ENCODE results near the gene C1QTNF1.

Gene C1QTNF1

DNA sequence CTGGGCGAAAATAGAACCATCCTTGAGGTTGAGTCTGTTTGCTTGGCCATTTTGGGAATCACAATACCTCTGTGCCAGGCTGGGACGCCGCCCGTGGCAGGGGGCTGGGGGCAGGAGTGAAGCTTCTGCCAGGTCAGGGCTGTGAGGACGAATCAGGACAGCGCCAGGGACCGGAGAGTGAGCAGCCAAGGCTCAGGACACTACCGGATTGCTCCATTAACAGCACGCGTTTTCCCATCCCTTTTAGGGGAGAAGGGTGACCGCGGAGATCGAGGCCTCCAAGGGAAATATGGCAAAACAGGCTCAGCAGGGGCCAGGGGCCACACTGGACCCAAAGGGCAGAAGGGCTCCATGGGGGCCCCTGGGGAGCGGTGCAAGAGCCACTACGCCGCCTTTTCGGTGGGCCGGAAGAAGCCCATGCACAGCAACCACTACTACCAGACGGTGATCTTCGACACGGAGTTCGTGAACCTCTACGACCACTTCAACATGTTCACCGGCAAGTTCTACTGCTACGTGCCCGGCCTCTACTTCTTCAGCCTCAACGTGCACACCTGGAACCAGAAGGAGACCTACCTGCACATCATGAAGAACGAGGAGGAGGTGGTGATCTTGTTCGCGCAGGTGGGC is 23.4 kb downstream of the C1QTNF1 start:
- CTCF ChIA-PET, result no interaction called here
- DNase-seq (ENCODE audit: extremely low spot score), result peak; percentile 9
- POLR2A ChIA-PET, result no interaction called here
- TF ChIP-seq, protein P1, sequence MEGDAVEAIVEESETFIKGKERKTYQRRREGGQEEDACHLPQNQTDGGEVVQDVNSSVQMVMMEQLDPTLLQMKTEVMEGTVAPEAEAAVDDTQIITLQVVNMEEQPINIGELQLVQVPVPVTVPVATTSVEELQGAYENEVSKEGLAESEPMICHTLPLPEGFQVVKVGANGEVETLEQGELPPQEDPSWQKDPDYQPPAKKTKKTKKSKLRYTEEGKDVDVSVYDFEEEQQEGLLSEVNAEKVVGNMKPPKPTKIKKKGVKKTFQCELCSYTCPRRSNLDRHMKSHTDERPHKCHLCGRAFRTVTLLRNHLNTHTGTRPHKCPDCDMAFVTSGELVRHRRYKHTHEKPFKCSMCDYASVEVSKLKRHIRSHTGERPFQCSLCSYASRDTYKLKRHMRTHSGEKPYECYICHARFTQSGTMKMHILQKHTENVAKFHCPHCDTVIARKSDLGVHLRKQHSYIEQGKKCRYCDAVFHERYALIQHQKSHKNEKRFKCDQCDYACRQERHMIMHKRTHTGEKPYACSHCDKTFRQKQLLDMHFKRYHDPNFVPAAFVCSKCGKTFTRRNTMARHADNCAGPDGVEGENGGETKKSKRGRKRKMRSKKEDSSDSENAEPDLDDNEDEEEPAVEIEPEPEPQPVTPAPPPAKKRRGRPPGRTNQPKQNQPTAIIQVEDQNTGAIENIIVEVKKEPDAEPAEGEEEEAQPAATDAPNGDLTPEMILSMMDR (IDR thresholded peaks at IDR 0.05; ENCODE audit: control extremely low read depth, extremely low read depth, low read depth, missing control alignments), result no peak

DNA sequence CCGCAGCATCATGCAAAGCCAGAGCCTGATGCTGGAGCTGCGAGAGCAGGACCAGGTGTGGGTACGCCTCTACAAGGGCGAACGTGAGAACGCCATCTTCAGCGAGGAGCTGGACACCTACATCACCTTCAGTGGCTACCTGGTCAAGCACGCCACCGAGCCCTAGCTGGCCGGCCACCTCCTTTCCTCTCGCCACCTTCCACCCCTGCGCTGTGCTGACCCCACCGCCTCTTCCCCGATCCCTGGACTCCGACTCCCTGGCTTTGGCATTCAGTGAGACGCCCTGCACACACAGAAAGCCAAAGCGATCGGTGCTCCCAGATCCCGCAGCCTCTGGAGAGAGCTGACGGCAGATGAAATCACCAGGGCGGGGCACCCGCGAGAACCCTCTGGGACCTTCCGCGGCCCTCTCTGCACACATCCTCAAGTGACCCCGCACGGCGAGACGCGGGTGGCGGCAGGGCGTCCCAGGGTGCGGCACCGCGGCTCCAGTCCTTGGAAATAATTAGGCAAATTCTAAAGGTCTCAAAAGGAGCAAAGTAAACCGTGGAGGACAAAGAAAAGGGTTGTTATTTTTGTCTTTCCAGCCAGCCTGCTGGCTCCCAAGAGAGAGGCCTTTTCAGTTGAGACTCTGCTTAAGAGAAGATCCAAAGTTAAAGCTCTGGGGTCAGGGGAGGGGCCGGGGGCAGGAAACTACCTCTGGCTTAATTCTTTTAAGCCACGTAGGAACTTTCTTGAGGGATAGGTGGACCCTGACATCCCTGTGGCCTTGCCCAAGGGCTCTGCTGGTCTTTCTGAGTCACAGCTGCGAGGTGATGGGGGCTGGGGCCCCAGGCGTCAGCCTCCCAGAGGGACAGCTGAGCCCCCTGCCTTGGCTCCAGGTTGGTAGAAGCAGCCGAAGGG is 24.2 kb downstream of the C1QTNF1 start:
- ChIA-PET POLR2A (no interaction called here), CTCF (interaction anchor here (0.8 to 1.8 kb wide), 4 partner anchors 12 to 345 kb away, joined by 3 to 5 read pairs (median 4); no protein-coding TSS in a partner anchor)
- DNase-seq (ENCODE audit: extremely low spot score), result no peak
- TF ChIP-seq, protein P1 (IDR thresholded peaks at IDR 0.05; ENCODE audit: control extremely low read depth, extremely low read depth, low read depth, missing control alignments), result no peak

DNA sequence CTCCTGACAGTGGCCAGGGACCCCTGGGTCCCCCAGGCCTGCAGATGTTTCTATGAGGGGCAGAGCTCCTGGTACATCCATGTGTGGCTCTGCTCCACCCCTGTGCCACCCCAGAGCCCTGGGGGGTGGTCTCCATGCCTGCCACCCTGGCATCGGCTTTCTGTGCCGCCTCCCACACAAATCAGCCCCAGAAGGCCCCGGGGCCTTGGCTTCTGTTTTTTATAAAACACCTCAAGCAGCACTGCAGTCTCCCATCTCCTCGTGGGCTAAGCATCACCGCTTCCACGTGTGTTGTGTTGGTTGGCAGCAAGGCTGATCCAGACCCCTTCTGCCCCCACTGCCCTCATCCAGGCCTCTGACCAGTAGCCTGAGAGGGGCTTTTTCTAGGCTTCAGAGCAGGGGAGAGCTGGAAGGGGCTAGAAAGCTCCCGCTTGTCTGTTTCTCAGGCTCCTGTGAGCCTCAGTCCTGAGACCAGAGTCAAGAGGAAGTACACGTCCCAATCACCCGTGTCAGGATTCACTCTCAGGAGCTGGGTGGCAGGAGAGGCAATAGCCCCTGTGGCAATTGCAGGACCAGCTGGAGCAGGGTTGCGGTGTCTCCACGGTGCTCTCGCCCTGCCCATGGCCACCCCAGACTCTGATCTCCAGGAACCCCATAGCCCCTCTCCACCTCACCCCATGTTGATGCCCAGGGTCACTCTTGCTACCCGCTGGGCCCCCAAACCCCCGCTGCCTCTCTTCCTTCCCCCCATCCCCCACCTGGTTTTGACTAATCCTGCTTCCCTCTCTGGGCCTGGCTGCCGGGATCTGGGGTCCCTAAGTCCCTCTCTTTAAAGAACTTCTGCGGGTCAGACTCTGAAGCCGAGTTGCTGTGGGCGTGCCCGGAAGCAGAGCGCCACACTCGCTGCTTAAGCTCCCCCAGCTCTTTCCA is 25.1 kb downstream of the C1QTNF1 start:
- TF ChIP-seq, protein P1 (IDR thresholded peaks at IDR 0.05; ENCODE audit: control extremely low read depth, extremely low read depth, low read depth, missing control alignments), result no peak
- ChIA-PET CTCF (interaction anchor here (0.8 to 1.8 kb wide), 6 partner anchors 12 to 344 kb away, joined by 3 to 5 read pairs (median 3); partner anchors contain the start of gene ENGASE), POLR2A (no interaction called here)
- peak; percentile 8 for DNase-seq (ENCODE audit: extremely low spot score)

DNA sequence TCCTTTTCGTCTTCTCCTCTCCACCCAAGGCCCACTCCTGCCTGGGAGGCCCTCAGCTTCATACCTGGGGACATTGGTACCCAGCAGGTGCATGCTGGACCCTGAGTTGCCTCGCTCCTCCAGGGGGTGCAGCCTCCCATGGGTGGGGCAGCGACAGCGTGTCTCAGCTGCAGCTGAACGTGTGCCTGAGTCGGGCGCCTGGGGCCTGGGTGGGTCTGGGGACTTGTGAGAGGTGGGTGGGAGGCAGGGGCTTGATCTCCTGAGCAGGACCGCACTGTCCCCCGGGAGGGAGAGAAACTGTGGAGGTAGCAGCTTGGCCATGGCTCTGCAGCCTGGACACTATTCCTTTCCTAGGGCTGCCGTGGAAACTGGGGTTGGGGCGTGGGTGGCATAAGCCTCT is 25.9 kb downstream of the C1QTNF1 start:
- TF ChIP-seq, protein P1 (IDR thresholded peaks at IDR 0.05; ENCODE audit: control extremely low read depth, extremely low read depth, low read depth, missing control alignments), result no peak
- ChIA-PET CTCF (interaction anchor here (1.1 to 1.8 kb wide), 6 partner anchors 9 to 344 kb away, joined by 3 to 5 read pairs (median 4); partner anchors contain the start of gene ENGASE), POLR2A (no interaction called here)
- no peak for DNase-seq (ENCODE audit: extremely low spot score)

DNA sequence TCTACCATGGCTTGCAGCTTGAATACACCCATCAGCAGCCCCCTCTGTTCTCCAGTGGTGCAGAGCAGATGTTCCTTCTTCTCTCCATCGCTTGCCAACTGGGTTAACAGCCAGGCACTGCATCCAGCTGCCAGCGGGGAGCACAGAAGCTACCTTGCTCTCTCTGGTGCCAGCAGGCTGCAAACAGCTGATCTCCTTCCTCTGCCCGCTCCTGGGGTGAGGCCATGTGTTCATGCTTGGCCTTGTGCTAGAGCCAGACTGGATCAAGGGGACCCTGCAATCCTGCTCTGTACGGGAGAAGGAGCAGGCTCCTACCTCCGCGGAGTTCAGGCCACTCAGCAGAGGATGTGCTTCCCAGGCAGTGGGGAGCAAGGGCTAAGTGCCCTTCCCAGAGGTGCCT is 26.6 kb downstream of the C1QTNF1 start:
- TF ChIP-seq, protein P1 (IDR thresholded peaks at IDR 0.05; ENCODE audit: control extremely low read depth, extremely low read depth, low read depth, missing control alignments), result no peak
- CTCF ChIA-PET, result interaction anchor here (0.8 to 1.4 kb wide), 6 partner anchors 10 to 341 kb away, joined by 3 to 5 read pairs (median 4); partner anchors contain the start of gene ENGASE

More for the DNA sequence above, 26.6 kb downstream of the C1QTNF1 start:
- POLR2A ChIA-PET, result no interaction called here
- no peak for DNase-seq (ENCODE audit: extremely low spot score)
